GM23248 (cell line): ENCODE measurements around the gene PSMG1. TPM values are rescaled to one million over a fixed set of nuclear protein-coding genes. Genes with fewer than 3 reads are reported as not detected.
"Not testable (repeated sequence)": the region's sequence is repeated elsewhere in the genome, so short reads cannot be mapped to it uniquely, and the experiment has no call there.

Source experiments
- DNase-seq: peaks from one replicate; pipeline ENCODE4 v3.0.0-alpha.2; 2015
- H2AFZ ChIP-seq: fragments of 200-600 bp; sonication (generic); 2 replicates; pipeline ENCODE4 v1.6.1; 2016; ENCODE audit warnings: antibody characterized with exemption
- H3F3A ChIP-seq: fragments of 200-600 bp; sonication (generic); 2 replicates; pipeline ENCODE4 v1.6.1; 2016; ENCODE audit warnings: mild to moderate bottlenecking, antibody characterized with exemption, mixed run types; ENCODE audit not compliant: insufficient read depth
- H3K27ac ChIP-seq: fragments of 200-600 bp; sonication (generic); 2 replicates; pipeline ENCODE4 v1.5.1; 2016; ENCODE audit warnings: mild to moderate bottlenecking
- H3K27me3 ChIP-seq: fragments of 200-600 bp; sonication (generic); replicated peaks from 2 replicates; pipeline ENCODE4 v1.6.1; 2016; ENCODE audit warnings: mild to moderate bottlenecking; ENCODE audit not compliant: insufficient read depth
- H3K36me3 ChIP-seq: fragments of 200-600 bp; sonication (generic); 2 replicates; pipeline ENCODE4 v1.6.1; 2016; ENCODE audit warnings: low read depth, mild to moderate bottlenecking
- H3K4me1 ChIP-seq: fragments of 200-600 bp; sonication (generic); 2 replicates; pipeline ENCODE4 v1.6.1; 2016; ENCODE audit warnings: mild to moderate bottlenecking; ENCODE audit not compliant: insufficient read depth
- H3K4me2 ChIP-seq: fragments of 200-600 bp; sonication (generic); one replicate; pipeline ENCODE4 v1.6.1; 2016; ENCODE audit warnings: mild to moderate bottlenecking; ENCODE audit not compliant: unreplicated experiment
- H3K4me3 ChIP-seq: fragments of 200-600 bp; sonication (generic); 2 replicates; pipeline ENCODE4 v1.5.1; 2016; ENCODE audit warnings: mild to moderate bottlenecking
- H3K79me2 ChIP-seq: fragments of 200-600 bp; sonication (generic); 2 replicates; pipeline ENCODE4 v1.6.1; 2016; ENCODE audit warnings: mild to moderate bottlenecking; ENCODE audit not compliant: insufficient read depth
- H3K9ac ChIP-seq: fragments of 200-600 bp; sonication (generic); 2 replicates; pipeline ENCODE4 v1.6.1; 2016; ENCODE audit warnings: mild to moderate bottlenecking
- H3K9me2 ChIP-seq: fragments of 200-600 bp; sonication (generic); 2 replicates; pipeline ENCODE4 v1.6.1; 2016; ENCODE audit warnings: mixed run types, mild to moderate bottlenecking, moderate library complexity; ENCODE audit not compliant: insufficient read depth
- H3K9me3 ChIP-seq: fragments of 200-600 bp; sonication (generic); one replicate; pipeline ENCODE4 v1.6.1; 2017; ENCODE audit warnings: low read depth
- H4K20me1 ChIP-seq: fragments of 200-600 bp; sonication (generic); 2 replicates; pipeline ENCODE4 v1.6.0; 2016; ENCODE audit not compliant: insufficient read depth
- EZH2 ChIP-seq: fragments of 200-600 bp; sonication (generic); IDR thresholded peaks from 2 replicates; pipeline ENCODE4 v1.6.1; 2018; ENCODE audit warnings: antibody characterized with exemption, mild to moderate bottlenecking; ENCODE audit not compliant: insufficient read depth, poor library complexity, severe bottlenecking
- EZH2phosphoT487 ChIP-seq: fragments of 200-600 bp; sonication (generic); IDR thresholded peaks from 2 replicates; pipeline ENCODE4 v1.6.1; 2018; ENCODE audit warnings: antibody characterized with exemption, moderate library complexity, mild to moderate bottlenecking, low read depth; ENCODE audit not compliant: insufficient read depth
- WGBS, 2 experiments: methylation state at CpG; one replicate each; pipeline ENCODE4 v1.1.6; 2015 to 2017; ENCODE audit warnings: low lambda C conversion rate in 2 of 2, low coverage in 1 of 2; ENCODE audit errors: missing lambda C conversion rate in 2 of 2; 5-methylcytosine and 5-hydroxymethylcytosine counted together
- in situ Hi-C: fragments of 300-500 bp; cut with MboI; formaldehyde crosslinking; loops from 2 replicates; pipeline ENCODE4 v1.15.0; 2020
- polyA plus RNA-seq: library from polyadenylated mRNA; unstranded; fragments of >200 nt; fragmentation: Nextera tagmentation; extraction: Ambion mirVana; gene quantifications from 2 replicates; pipeline ENCODE4 v1.2.1, GENCODE V29; 2016
- total RNA-seq: library from RNA; depleted of rRNA; stranded (reverse); fragments of >200 nt; shearing (Covaris generic); gene quantifications from 2 replicates; pipeline ENCODE4 v1.2.3, GENCODE V29; 2014

The PSMG1 gene
- total and polyA plus RNA-seq, 2 experiments from 2014 or later, result 40.7 to 88.0 TPM

DNA sequence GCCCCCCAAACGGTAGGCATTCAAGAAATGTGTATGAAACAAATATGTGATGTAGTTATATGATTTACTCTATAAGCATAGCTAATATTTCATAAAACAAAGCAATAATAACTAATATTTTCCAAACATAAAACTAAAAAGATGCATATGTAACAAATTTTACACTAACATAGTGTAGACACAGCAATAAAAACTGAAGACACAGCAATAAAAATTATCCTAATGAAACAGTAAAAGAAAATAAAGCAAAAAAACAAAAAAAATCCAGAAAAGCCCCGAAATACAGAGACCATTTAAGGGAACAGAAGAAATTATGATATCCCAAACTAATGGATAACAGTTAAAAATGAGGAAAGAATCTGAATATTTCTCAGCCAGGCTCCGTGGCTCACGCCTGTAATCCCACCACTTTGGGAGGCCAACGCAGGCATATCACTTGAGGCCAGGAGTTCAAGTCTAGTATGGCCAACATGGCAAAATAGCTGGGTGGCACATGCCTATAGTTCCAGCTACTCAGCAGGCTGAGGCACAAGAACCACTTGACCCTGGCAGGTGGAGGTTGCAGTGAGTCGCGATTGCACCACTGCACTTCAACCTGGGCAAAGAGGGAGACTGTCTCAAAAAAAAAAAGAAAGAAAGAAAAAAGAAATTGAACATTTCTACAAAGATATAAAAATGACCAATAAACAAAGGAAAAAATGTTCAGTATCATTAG is 38.2 kb upstream of the PSMG1 start:
- Histone ChIP-seq H3K79me2 (no peaks in the 10 kb centered on the region; the same call in 1 of the 2 replicates), H3K27me3 (no peaks in the 10 kb centered on the region), H3F3A (peaks cover 3% of the 10 kb centered on the region; the same call in 1 of the 2 replicates), H3K4me3 (no peak overlapping the region), H3K36me3 (peaks cover 47% of the 10 kb centered on the region), H3K4me2 (no peak overlapping the region), H4K20me1 (no peaks in the 10 kb centered on the region), H3K9ac (no peak overlapping the region), H3K27ac (no peak overlapping the region), H3K9me2 (no peaks in the 10 kb centered on the region), H3K9me3 (no peaks in the 10 kb centered on the region), H2AFZ (no peak overlapping the region), H3K4me1 (no peaks in the 10 kb centered on the region)
- 92 to 93% methylated on average over 7 of the region's 7 CpGs for WGBS, 2 experiments
- in situ Hi-C loops, result no loop called here
- TF ChIP-seq EZH2 (no peak), EZH2phosphoT487 (no peak)
- no peak for DNase-seq

- H3K4me2 ChIP-seq, H3K4me3 ChIP-seq, H3K9me2 ChIP-seq, H2AFZ ChIP-seq, in situ Hi-C loops, H3K4me1 ChIP-seq, H4K20me1 ChIP-seq, H3K9ac ChIP-seq, H3K27me3 ChIP-seq, H3K9me3 ChIP-seq, H3K27ac ChIP-seq, H3F3A ChIP-seq, H3K79me2 ChIP-seq, DNase-seq: not testable (repeated sequence)
- WGBS, 2 experiments, result 97 to 100% methylated on average over 2 of the region's 2 CpGs
- H3K36me3 ChIP-seq, result peaks cover 53% of the 10 kb centered on the region
Measured at GRCh38 chr21:39220875-39221274, 37.6 kb upstream of the PSMG1 start.

DNA sequence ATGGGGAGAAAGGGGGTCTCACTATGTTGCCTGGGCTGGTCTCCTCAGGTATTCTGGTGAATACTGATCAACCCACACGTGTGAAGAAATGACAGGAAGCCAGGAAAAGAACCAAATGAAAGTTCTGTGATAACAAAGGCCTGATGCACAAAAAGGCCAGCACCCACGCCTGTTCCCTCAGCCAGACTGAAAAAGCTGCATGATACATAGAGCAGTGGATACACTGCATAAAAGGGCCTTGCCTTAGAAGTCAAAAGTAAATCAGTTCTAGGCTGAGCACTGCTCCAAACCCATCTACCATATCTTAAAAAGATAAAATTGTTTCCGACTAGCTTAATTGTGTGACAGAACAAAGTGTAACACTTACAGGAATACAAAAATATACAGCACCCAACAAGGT is 36.9 kb upstream of the PSMG1 start:
- Histone ChIP-seq H3K4me2 (no peak overlapping the region), H3K4me3 (no peak overlapping the region), H3K4me1 (no peaks in the 10 kb centered on the region), H3K9me3 (no peaks in the 10 kb centered on the region), H4K20me1 (no peaks in the 10 kb centered on the region), H3K9me2 (no peaks in the 10 kb centered on the region), H3K9ac (no peak overlapping the region), H3F3A (no peaks in the 10 kb centered on the region), H3K36me3 (peaks cover 58% of the 10 kb centered on the region), H2AFZ (no peak overlapping the region), H3K79me2 (no peaks in the 10 kb centered on the region; the same call in 1 of the 2 replicates), H3K27me3 (no peaks in the 10 kb centered on the region), H3K27ac (no peak overlapping the region)
- no peak for DNase-seq
- no peak for TF ChIP-seq EZH2phosphoT487
- no peak for TF ChIP-seq EZH2
- in situ Hi-C loops, result no loop called here
- WGBS, 2 experiments, result 83 to 84% methylated on average over 3 of the region's 3 CpGs

DNA sequence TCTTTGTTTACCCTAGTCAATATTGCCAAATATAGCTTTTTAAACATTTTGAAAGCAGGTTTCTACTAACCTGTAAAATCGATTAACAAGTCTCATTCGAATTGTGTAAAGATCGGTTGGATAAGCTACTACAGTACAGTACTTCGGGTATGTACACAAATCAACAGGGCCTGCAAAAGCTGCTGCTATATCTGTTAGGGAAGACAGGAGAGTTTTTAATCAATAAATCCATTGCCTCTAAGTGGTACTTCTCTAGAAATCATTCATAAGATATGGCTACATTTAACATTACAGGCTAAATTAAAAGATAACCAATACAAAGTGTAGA is 34.8 kb upstream of the PSMG1 start:
- TF ChIP-seq EZH2 (no peak), EZH2phosphoT487 (no peak)
- H3K9me2 ChIP-seq, result no peaks in the 10 kb centered on the region
- no peaks in the 10 kb centered on the region for H3K27me3 ChIP-seq
- in situ Hi-C loops, result no loop called here
- H3K79me2 ChIP-seq, result no peaks in the 10 kb centered on the region; the same call in 1 of the 2 replicates
- no peak overlapping the region for H3K27ac ChIP-seq
- no peak overlapping the region for H3K4me2 ChIP-seq
- no peaks in the 10 kb centered on the region for H3K4me1 ChIP-seq
- no peaks in the 10 kb centered on the region for H4K20me1 ChIP-seq
- H3K9me3 ChIP-seq, result no peaks in the 10 kb centered on the region
- peaks cover 61% of the 10 kb centered on the region for H3K36me3 ChIP-seq
- H3F3A ChIP-seq, result no peaks in the 10 kb centered on the region
- no peak overlapping the region for H3K9ac ChIP-seq
- WGBS, 2 experiments, result 88 to 89% methylated on average over 4 of the region's 4 CpGs
- no peak overlapping the region for H2AFZ ChIP-seq
- no peak for DNase-seq
- H3K4me3 ChIP-seq, result no peak overlapping the region
